HG02763 (cell line): Measurements from ENCODE around the gene RGS6.
"Not testable (repeated sequence)": the region's sequence is repeated elsewhere in the genome, so short reads cannot be mapped to it uniquely, and the experiment has no call there.

Source experiments
- ATAC-seq: cut with Tn5 transposase; IDR thresholded peaks from one replicate; pipeline ENCODE4 v1.9.1; 2021; ENCODE audit warnings: mild to moderate bottlenecking, moderate library complexity; ENCODE audit not compliant: unreplicated experiment

RGS6 gene

GRCh38 chr14:72443256-72443655 lies 511.0 kb downstream of the RGS6 start:
- ATAC-seq, result no peak

DNA sequence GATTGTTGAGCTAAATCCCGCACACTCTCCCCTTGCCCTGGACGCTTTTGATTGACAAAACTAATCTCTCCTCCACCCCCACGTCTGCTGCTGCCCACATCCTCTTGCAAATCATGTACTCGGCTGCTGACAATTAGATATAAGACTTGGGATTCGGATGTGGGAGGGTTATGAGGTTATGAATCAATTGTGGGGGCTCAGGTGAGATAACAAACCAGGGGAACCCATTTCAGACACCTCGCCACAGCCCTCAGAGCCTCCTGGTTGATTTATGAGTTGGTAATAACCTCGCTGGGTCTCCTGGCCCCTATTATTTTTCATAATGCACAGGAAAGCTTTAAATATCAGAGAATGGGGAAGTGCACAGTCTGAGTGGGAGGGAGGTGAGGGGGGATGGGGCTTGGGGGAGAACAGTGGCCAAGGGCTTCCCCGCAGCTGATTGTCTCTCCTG lies 511.8 kb downstream of the RGS6 start:
- no peak for ATAC-seq

- no peak for ATAC-seq
Observed at GRCh38 chr14:72444701-72445100, 512.5 kb downstream of the RGS6 start.

GRCh38 chr14:72448212-72448611 lies 516.0 kb downstream of the RGS6 start:
- ATAC-seq, result no peak

DNA sequence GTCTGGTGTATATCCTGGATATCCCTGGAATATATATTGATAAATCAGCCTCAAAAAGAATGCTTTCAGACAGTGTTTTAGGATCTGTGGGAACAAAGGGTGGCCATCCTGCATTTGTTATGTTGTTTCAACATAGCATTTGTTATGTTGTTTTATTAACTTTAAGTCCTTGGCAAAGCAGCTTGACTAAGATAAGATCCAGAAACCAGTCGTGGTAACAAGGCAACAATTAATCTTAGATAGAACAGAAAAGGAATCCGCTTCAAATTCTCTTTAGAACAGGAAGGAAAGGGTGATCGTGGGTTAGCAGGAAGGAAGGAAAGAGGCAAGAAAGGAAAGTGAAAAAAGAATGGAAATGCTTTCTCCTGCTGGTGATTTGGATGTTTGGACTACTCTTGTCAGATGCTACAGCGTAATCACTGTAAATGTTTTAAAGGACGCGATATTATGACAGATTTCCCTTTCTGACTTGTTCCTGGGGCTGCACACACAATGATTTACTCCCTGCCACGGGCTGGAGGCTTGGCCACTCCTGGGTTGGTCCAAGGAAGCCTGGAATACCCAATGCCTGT lies 518.3 kb downstream of the RGS6 start:
- ATAC-seq, result peak; percentile 13

DNA sequence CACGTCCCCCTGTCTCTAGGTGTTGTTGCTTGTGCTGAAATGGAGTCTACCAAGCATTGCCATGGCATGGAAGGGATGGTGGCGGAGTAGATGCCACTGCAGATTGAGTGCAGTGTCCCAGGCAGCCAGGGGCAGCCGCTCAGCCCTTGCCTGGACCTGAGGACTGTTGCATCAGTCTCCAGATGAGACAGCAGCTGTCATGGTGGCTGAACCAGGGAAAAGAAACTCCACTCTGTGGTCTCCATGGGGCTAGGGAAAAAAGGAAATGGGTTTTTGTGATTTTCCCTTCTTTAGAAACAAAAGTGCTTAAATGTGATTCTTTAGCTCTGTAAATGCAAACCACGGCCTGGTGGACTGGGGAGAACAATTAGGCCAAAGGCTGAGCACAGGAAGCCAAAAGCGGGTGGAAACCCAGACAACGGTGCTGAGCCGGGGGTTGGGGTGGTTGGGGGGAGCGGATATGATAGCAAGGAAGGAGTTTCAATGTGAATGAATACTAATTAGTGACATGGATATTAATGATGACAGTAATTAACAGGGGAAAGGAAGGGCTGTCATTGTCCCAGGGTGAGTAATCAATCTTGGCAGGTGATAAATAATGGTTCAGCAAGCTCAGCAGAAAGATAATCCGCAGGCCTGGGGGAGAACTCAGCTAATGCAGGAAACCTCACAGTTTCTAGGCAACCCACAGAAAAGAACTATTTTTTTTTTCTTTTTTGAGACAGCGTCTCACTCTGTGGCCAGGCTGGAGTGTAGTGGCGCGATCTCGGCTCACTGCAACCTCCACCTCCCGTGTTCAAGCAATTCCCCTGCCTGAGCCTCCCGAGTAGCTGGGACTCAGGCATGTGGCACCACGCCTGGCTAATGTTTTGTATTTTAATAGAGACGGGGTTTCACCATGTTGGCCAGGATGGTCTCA lies 519.1 kb downstream of the RGS6 start:
- peak; percentile 52 for ATAC-seq

DNA sequence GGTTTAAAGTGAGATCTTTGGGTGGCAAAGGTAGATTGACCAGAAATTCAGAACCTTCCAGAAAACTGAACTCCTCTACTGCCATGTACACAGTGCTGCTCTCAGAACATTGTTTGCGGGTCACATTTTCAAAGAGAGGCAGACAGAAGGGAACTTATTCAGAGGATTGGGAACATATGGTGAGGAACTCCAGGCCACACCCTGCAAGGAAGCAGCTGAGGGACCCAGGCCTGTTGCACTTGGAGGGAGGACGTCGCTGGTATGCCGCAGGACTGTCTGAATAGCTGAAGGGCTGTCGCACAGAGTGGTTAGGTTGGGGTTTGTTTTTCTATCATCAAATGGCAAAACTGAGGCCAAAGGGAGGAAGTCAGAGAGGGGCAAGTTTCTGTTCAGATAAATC lies 520.5 kb downstream of the RGS6 start:
- no peak for ATAC-seq

- ATAC-seq, result no peak
Observed at GRCh38 chr14:72454388-72455160, 522.3 kb downstream of the RGS6 start.

DNA sequence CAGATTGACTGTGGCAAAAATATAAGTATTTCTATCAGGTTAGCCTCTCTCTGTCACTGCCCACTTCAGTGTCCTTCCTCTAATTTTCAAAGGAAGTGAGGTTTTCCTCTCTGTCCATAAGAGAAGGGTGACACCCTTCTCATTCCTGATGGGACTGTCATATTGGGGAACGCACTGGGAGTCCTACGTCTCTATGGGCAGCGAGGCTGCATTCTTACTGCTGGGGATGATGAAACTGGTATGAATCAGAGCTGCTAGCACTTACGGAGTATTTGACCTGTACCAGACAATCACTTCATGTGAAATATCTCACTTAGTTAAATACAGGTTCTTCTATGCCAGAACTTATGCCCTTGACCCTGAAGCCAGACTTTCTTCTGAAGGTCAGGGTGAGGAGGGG lies 525.4 kb downstream of the RGS6 start:
- no peak for ATAC-seq

DNA sequence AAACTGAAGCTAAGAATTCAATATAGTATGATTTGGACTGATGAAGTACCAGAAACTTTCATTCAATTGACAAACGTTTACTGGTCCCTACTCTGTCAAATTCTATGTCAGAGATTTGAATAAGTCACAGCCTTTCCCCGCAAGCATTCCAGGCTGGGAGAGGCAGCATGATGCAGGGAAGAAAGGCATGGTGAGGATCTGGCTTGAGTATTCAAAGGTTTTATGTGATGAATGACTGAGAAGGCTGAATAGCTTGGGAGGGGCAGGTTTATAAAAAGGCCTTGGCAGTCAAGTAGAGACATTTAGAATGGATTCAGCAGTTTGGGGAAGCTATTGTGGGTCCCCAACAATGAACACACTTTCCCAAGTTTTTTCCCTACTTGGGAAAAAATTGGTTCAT lies 529.8 kb downstream of the RGS6 start:
- no peak for ATAC-seq

DNA sequence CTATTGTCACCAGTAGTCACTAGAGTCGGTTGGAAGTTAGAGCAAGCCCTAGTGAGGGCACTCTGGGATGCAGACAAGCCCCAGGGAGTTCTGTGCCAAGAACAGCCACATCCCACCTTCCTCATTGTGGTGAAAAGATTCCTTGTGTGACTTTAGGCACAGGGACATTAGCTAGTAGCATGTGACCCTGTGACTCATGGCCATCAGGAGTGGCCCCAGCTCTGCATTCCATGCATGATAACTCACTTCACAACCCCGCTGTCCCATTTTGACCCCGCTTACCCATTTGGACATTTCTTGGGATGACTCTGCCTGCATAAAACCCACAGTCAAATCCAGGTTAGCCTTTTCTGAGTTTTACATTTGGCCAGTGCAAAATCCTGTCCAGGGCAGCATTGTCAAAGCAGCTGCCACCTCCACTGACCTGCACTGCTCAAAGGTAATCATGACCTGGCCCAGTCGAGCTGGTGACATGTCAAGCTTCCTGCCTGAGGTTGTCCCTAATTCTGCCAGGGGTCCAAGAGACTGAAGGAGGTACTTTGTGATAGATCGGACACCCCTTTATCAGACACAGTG lies 531.1 kb downstream of the RGS6 start:
- ATAC-seq, result no peak

DNA sequence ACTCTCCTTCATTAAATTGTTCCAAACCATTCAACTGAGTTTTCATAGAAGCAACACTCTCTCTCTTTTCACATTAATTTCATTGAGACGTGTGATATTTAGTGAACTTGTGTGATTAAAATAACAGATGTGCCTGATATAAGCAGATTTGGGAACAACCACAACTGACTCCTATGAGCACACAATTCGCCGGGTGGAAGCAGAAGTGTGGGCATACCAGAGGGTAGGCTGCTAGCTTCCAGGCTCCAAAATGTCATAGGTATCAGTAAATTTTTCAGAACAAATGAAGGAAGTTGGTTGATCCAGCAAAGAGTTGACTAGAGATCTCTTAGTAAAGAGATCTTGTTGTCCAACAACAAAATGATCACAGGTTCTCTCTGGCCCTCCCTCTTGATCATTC lies 532.0 kb downstream of the RGS6 start:
- no peak for ATAC-seq

DNA sequence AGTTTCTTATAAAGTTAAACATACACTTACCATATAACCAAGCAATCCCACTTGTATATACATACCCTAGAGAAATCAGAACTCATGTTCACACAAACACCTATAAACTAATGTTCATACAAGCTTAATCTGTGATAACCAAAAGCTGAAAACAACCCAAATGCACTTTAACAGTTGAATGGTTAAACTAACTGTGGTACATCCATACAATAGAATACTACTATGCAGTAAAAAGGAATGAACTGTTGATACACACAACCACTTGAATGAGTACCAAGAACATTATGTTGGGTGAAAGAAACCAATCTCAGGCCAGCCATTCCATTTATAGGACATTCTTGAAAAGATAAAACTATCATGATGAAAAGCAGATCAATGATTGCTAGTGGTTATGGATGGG lies 534.1 kb downstream of the RGS6 start:
- no peak for ATAC-seq

GRCh38 chr14:72471346-72471745 lies 539.1 kb downstream of the RGS6 start:
- no peak for ATAC-seq

DNA sequence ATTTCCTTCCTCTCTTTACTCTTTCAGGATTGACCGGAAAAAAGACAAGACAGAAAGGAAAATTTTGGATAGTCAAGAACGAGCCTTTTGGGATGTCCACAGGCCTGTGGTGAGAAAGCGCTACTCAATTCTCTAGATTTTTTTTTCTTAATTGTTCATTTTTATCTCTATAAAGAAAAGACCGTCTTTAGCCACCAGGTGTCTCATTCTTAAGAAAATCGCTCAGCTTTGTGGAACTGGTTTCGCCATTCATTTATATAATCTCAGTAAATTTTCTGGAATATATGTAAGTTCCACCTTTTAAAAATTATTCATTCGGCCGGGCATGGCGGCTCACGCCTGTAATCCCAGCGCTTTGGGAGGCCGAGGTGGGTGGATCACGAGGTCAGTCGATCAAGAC lies 540.6 kb downstream of the RGS6 start:
- ATAC-seq, result no peak

GRCh38 chr14:72476657-72477499 lies 544.6 kb downstream of the RGS6 start:
- peak; percentile 81 for ATAC-seq

GRCh38 chr14:72477578-72477977 lies 545.3 kb downstream of the RGS6 start:
- ATAC-seq, result not testable (repeated sequence)

DNA sequence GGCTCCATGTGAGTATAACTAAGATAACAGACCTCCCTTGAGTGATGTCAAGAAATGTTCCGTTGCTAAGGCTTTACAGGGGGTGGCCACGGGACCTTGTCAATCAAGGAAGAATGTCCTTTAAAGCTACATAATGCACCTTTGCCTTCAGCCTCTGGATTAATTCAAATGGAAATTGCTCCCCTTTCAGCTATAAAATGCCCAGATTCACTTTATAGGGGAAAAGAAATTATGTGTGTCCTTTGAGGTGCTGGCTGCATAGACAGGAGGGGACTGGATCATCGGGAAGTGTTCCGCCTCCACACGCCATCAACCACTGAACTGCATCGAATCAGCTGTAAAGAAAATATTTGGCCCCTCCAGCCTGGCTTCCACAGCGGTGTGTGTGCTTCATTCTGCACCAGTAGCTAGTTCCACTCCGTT lies 546.3 kb downstream of the RGS6 start:
- no peak for ATAC-seq

GRCh38 chr14:72479461-72479931 lies 547.3 kb downstream of the RGS6 start:
- ATAC-seq, result no peak
